Calu3 (cell line): ENCODE results near the gene KCNK4. TPM values are rescaled to one million over a fixed set of nuclear protein-coding genes. Genes with fewer than 3 reads are reported as not detected.
A peak's percentile ranks its signal among the peaks of the same experiment; 100 is the strongest.

Source experiments
- BruUV-seq: library from RNA; stranded (reverse); fragments of 400-500 nt; replicated peaks from 2 replicates; lab custom pipeline; 2021; lab: Mats Ljungman, UMichigan
- CTCF ChIA-PET: fragments of 300-600 bp; sonication (Branson Sonifier 250); formaldehyde crosslinking; loops from one replicate; lab custom pipeline; 2022; ENCODE audit warnings: antibody characterized with exemption; lab: Charles Lee
- DNase-seq: peaks from one replicate; pipeline ENCODE4 v3.0.0; 2022
- H3K27ac Mint-ChIP-seq: one replicate; pipeline ENCODE4 v1.8.0; 2022; ENCODE audit warnings: mixed read lengths; ENCODE audit not compliant: unreplicated experiment
- H3K27me3 Mint-ChIP-seq: one replicate; pipeline ENCODE4 v1.8.0; 2022; ENCODE audit warnings: mixed read lengths; ENCODE audit not compliant: unreplicated experiment
- H3K36me3 Mint-ChIP-seq: one replicate; pipeline ENCODE4 v1.8.0; 2022; ENCODE audit warnings: mild to moderate bottlenecking, moderate library complexity, mixed read lengths; ENCODE audit not compliant: insufficient read depth, unreplicated experiment
- H3K4me1 Mint-ChIP-seq: one replicate; pipeline ENCODE4 v1.8.0; 2022; ENCODE audit warnings: mild to moderate bottlenecking, low read depth, mixed read lengths; ENCODE audit not compliant: unreplicated experiment
- H3K4me3 Mint-ChIP-seq: one replicate; pipeline ENCODE4 v1.8.0; 2022; ENCODE audit warnings: mild to moderate bottlenecking, low read depth, moderate library complexity, mixed read lengths; ENCODE audit not compliant: unreplicated experiment
- H3K9me3 Mint-ChIP-seq: one replicate; pipeline ENCODE4 v1.8.0; 2022; ENCODE audit warnings: low read depth, mixed read lengths; ENCODE audit not compliant: unreplicated experiment
- intact Hi-C: fragments of 100-400 bp; cut with micrococcal nuclease; formaldehyde crosslinking; loops from one replicate; pipeline ENCODE4 v1.10.0; 2022; ENCODE audit not compliant: unreplicated experiment
- total RNA-seq: library from RNA; stranded (reverse); gene quantifications from 2 replicates; pipeline ENCODE4 v1.2.3, GENCODE V29; 2022
- TF ChIP-seq, protein P1 (sequence below): fragments of 200-600 bp; IDR thresholded peaks from one replicate; pipeline ENCODE4 v1.8.0; 2022; ENCODE audit warnings: antibody characterized with exemption; ENCODE audit not compliant: unreplicated experiment

KCNK4 gene
- total RNA-seq, 1 experiment from 2014 or later = not detected

GRCh38 chr11:64288353-64288750 is 2.8 kb upstream of the KCNK4 start:
- no TSS peak for BruUV-seq
- Mint-ChIP-seq H3K27ac (no peak overlapping the region), H3K4me1 (peaks cover 17% of the 10 kb centered on the region), H3K4me3 (no peak overlapping the region), H3K36me3 (peaks cover 34% of the 10 kb centered on the region), H3K27me3 (peaks cover 40% of the 10 kb centered on the region), H3K9me3 (no peaks in the 10 kb centered on the region)
- TF ChIP-seq, protein P1, sequence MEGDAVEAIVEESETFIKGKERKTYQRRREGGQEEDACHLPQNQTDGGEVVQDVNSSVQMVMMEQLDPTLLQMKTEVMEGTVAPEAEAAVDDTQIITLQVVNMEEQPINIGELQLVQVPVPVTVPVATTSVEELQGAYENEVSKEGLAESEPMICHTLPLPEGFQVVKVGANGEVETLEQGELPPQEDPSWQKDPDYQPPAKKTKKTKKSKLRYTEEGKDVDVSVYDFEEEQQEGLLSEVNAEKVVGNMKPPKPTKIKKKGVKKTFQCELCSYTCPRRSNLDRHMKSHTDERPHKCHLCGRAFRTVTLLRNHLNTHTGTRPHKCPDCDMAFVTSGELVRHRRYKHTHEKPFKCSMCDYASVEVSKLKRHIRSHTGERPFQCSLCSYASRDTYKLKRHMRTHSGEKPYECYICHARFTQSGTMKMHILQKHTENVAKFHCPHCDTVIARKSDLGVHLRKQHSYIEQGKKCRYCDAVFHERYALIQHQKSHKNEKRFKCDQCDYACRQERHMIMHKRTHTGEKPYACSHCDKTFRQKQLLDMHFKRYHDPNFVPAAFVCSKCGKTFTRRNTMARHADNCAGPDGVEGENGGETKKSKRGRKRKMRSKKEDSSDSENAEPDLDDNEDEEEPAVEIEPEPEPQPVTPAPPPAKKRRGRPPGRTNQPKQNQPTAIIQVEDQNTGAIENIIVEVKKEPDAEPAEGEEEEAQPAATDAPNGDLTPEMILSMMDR = no peak
- no peak for DNase-seq
- intact Hi-C loops = no loop called here
- CTCF ChIA-PET = no interaction called here

- TF ChIP-seq, protein P1 = no peak
- intact Hi-C loops = no loop called here
- no TSS peak for BruUV-seq
- DNase-seq = no peak
- Mint-ChIP-seq H3K9me3 (no peaks in the 10 kb centered on the region), H3K27ac (no peak overlapping the region), H3K36me3 (peaks cover 29% of the 10 kb centered on the region), H3K27me3 (peaks cover 47% of the 10 kb centered on the region), H3K4me1 (peaks cover 17% of the 10 kb centered on the region), H3K4me3 (no peak overlapping the region)
- CTCF ChIA-PET = interaction anchor here (0.7 to 1.4 kb wide), 2 partner anchors 12 to 31 kb away, joined by 3 to 5 read pairs; no protein-coding TSS in a partner anchor
Measured at GRCh38 chr11:64289002-64289564, 2.0 kb upstream of the KCNK4 start.

DNA sequence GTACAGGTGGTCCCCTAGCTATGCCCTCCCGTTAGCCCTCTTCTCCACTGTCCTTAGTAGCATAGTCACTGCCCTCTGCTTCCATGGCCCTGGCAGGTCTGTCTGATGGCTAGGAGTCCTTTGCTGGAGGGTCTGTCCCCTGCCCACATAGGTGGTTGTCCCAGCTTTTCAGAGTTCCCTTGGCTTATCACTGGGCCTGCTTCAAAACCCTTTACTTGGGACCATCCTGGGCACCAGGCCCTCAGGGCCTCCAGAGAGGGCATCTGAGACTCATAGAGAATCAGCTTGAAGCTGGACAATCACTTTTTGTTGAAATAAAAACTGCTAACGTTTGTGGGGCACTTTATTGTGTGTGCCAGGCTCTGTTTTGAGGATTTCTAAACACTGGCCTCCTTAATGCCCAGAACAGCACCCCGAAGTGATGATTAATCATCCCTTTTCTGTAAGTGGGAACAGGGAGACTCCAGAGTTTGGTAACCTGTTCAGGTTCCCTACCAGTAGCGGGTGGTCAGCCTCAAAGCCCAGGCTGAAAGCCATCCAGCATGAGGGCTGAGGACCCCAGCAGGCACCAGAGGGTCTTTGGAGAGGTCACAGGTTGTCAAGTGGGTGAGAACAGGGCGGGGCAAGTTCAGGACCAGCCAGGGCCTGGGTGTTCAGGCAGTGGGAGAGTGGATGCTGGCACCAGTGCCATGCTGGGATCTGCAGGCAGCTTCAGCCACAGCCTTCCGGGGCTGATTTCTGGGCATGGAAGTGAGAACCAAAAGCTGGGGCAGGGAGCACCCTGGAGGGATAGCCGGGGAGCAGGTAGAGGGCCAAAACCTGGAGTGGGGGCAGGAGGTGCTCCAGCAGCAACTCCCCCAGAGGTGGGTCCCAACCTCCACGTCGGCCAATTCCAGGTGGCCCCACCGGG is 495 bp upstream of the KCNK4 start:
- no peak for DNase-seq
- peaks cover 63% of the 10 kb centered on the region for H3K27me3 Mint-ChIP-seq
- H3K9me3 Mint-ChIP-seq = no peaks in the 10 kb centered on the region
- H3K4me1 Mint-ChIP-seq = peaks cover 17% of the 10 kb centered on the region
- peaks cover 14% of the 10 kb centered on the region for H3K36me3 Mint-ChIP-seq
- TF ChIP-seq, protein P1 = no peak
- BruUV-seq = no TSS peak
- H3K27ac Mint-ChIP-seq = no peak overlapping the region
- intact Hi-C loops = no loop called here
- peak overlapping the region; percentile 12 for H3K4me3 Mint-ChIP-seq
- CTCF ChIA-PET = interaction anchor here (0.8 to 1.2 kb wide), 2 partner anchors 8 to 86 kb away, joined by 3 to 4 read pairs; no protein-coding TSS in a partner anchor

GRCh38 chr11:64291752-64292459 is 804 bp downstream of the KCNK4 start:
- Mint-ChIP-seq H3K4me3 (peak overlapping the region; percentile 24), H3K9me3 (no peaks in the 10 kb centered on the region), H3K36me3 (peaks cover 9% of the 10 kb centered on the region), H3K27me3 (peaks cover 76% of the 10 kb centered on the region), H3K4me1 (peaks cover 9% of the 10 kb centered on the region), H3K27ac (no peak overlapping the region)
- TF ChIP-seq, protein P1 = no peak
- intact Hi-C loops = no loop called here
- DNase-seq = no peak
- CTCF ChIA-PET = no interaction called here
- BruUV-seq = no TSS peak
